HAP-1 (cell line): ENCODE data around the gene CAMTA1.
A peak's percentile ranks its signal among the peaks of the same experiment; 100 is the strongest.

Experiments used
- DNase-seq, 2 experiments: peaks; one replicate each; pipeline ENCODE4 v3.0.0-alpha.2; 2016 to 2020; ENCODE audit warnings: low spot score in 2 of 2
- H3K27me3 ChIP-seq: fragments of 250-450 bp; sonication (Bioruptor Pico); 2 replicates; pipeline ENCODE4 v1.5.1; 2020; ENCODE audit warnings: low read depth, mild to moderate bottlenecking, moderate library complexity
- H3K36me3 ChIP-seq: fragments of 250-450 bp; sonication (Bioruptor Pico); replicated peaks from 2 replicates; pipeline ENCODE4 v1.5.1; 2020; ENCODE audit warnings: mild to moderate bottlenecking
- H3K4me1 ChIP-seq: fragments of 250-450 bp; sonication (Bioruptor Pico); 2 replicates; pipeline ENCODE4 v1.5.1; 2020; ENCODE audit warnings: mild to moderate bottlenecking
- H3K4me3 ChIP-seq: fragments of 250-450 bp; sonication (Bioruptor Pico); 2 replicates; pipeline ENCODE4 v1.5.1; 2020; ENCODE audit warnings: mild to moderate bottlenecking, moderate library complexity
- H3K9me3 ChIP-seq: fragments of 250-450 bp; sonication (Bioruptor Pico); 2 replicates; pipeline ENCODE4 v1.5.1; 2020; ENCODE audit warnings: mild to moderate bottlenecking, moderate library complexity
- in situ Hi-C: fragments of 300-500 bp; cut with MboI; formaldehyde crosslinking; loops from 3 replicates; pipeline ENCODE4 v1.14.3; 2020; ENCODE audit warnings: low sequenced_read_pairs, inconsistent platforms, mixed read lengths

Gene CAMTA1

DNA sequence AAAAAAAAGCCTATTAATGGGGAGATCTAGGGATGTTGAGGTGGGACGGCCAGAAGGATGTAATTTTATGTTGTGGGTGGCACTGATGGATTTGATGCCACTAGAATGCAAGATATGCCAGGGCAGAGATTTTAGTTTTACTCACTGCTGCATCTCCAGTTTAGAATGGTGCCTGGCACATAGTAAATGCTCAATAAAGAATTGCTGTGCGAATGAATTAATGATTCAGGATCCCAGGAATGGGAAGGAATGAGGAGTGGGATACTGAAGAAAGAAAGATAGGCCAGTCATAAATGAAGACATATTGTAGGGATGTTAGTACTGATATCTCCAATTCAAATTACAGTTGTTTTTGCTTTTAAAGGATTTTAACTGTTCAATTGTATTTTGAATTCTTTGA, 72.6 kb downstream of the CAMTA1 start:
- no peak overlapping the region for H3K4me3 ChIP-seq
- no peak for DNase-seq
- H3K4me1 ChIP-seq = peaks cover 6% of the 10 kb centered on the region
- no peaks in the 10 kb centered on the region for H3K27me3 ChIP-seq
- no peaks in the 10 kb centered on the region for H3K9me3 ChIP-seq
- H3K36me3 ChIP-seq = no peaks in the 10 kb centered on the region
- in situ Hi-C loops = no loop called here

DNA sequence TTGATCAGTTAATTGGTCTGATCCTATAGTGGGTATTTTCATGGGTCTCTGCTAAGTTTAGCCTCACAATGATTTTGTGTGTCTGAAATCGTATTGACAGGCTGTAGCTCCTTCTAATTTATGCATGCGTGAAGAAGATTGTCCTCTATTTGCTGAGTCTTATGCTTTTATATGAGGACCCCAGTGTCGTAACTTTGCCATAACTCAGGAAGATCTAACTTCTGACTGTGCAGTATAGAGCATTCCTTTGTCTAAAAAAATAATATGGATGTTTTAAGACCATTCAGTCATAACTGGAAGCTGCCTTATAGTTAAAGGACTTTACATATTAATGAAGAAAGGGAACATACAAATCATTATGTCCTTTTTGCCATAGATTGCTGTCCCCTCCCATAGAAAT, 73.3 kb downstream of the CAMTA1 start:
- Histone ChIP-seq H3K9me3 (no peaks in the 10 kb centered on the region), H3K4me1 (peaks cover 6% of the 10 kb centered on the region)
- in situ Hi-C loops = no loop called here

DNA sequence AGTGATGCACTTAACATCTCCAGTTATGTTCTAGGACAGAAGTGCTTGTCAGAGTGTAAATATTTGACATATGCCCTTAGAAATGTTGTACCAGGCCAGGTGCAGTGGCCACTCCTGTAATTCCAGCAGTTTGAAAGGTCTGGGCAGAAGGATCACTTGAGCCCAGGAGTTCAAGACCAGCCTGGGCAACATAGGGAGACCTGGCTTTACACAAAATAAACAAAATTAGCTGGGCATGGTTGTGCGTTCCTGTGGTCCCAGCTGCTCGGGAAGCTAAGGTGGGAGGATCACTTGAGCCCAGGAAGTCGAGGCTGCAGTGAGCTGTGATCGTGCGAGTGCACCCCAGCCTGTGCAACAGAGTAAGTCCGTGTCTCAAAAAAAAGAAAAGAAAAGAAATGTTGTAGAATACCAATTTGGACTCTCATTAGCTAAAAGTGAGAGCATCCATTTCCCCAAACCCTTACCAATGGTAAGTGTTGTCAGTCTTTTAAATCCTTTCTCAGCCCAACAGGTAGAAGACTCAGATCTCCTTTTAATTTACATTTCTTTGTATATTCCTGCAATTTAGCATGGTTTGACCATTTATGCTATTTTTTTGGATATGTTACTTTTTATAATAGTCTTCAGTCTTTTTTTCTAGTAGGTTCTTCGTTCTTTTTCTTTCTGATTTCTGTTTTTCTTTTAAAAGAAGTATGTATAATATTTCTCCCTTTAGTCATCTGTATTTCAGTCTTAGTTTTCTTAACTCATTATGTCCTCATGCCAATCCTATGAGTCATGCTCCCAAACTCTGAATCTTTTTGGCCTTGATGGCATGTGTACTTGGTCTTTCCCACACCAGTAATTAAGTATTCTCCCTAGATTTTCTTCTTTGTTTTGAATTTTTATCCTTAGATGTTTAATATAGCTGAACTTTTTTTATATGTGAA, 74.4 kb downstream of the CAMTA1 start:
- Histone ChIP-seq H3K4me1 (peaks cover 6% of the 10 kb centered on the region), H3K4me3 (no peak overlapping the region), H3K36me3 (no peaks in the 10 kb centered on the region), H3K27me3 (no peaks in the 10 kb centered on the region), H3K9me3 (no peaks in the 10 kb centered on the region)
- in situ Hi-C loops = no loop called here
- DNase-seq = no peak

More for the DNA sequence above, 73.3 kb downstream of the CAMTA1 start:
- H3K27me3 ChIP-seq = no peaks in the 10 kb centered on the region
- no peaks in the 10 kb centered on the region for H3K36me3 ChIP-seq
- no peak for DNase-seq
- H3K4me3 ChIP-seq = no peak overlapping the region

DNA sequence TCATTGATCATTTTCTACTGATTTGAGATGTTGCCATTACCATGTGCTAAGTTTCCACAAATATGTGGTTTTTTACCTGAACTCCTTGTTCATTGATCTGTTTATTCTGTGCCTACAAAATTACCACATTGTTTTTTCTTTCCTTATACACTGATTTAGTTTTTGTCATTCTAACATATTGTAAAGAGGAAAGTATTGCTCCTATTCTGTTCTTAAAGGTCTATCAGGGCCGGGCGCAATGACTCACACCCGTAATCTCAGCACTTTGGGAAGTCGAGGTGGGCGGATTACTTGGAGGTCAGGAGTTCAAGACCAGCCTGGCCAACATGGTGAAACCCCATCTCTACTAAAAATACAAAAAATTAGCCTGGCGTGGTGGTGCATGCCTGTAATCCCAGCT, 75.1 kb downstream of the CAMTA1 start:
- Histone ChIP-seq H3K36me3 (no peaks in the 10 kb centered on the region), H3K4me1 (peaks cover 9% of the 10 kb centered on the region), H3K27me3 (no peaks in the 10 kb centered on the region), H3K4me3 (no peak overlapping the region), H3K9me3 (no peaks in the 10 kb centered on the region)
- in situ Hi-C loops = no loop called here
- DNase-seq = no peak

DNA sequence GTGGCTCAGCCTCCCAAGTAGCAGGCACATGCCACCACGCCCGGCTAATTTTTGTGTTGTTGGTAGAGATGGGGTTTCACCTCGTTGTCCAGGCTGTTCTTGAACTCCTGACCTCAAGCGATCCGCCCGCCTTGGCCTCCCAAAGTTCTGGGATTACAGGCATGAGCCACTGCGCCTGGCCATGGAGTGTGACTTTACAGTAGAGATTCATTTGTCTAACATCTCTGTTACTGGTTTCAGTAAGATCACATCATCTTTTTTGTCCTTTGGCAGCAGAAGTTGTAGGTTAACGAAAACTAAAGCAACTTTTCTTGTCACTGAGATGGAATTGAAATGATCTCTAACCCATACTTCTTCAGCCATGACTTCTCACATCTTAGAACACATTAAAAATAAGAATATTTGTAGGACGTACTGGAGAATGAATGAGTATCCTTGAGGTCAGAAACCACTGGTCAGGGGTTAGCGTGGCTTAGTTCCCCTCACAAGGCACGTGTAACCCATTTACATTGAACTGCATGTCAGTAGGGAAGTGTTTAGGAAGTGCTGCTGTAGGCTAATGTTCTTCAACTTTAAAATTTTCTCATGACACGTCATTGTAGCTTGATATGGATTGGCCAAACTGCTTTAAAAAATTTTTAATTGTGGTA, 75.9 kb downstream of the CAMTA1 start:
- Histone ChIP-seq H3K27me3 (no peaks in the 10 kb centered on the region), H3K4me3 (no peak overlapping the region), H3K36me3 (no peaks in the 10 kb centered on the region), H3K9me3 (no peaks in the 10 kb centered on the region), H3K4me1 (peaks cover 14% of the 10 kb centered on the region)
- in situ Hi-C loops = no loop called here
- DNase-seq = no peak

DNA sequence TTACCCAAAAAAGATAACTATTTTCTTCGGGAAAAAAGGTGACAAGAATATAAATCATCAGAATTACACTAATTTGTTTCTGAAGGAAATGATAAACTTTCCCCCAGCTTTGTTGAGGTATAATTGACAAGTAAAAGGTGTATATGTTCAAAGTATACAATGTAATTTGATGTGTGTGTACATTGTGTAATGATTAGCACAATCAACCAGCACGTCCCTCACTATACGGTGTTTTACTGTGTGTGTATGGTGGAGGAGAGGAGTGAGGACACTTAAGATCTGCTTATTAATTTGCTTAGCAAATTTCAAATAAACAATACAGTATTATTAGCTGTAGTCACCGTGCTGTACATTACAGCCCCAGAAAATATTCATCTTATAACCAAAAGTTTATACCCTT, 77.7 kb downstream of the CAMTA1 start:
- Histone ChIP-seq H3K4me3 (no peak overlapping the region), H3K4me1 (peaks cover 31% of the 10 kb centered on the region), H3K36me3 (no peaks in the 10 kb centered on the region), H3K27me3 (no peaks in the 10 kb centered on the region), H3K9me3 (no peaks in the 10 kb centered on the region)
- in situ Hi-C loops = no loop called here
- no peak for DNase-seq

DNA sequence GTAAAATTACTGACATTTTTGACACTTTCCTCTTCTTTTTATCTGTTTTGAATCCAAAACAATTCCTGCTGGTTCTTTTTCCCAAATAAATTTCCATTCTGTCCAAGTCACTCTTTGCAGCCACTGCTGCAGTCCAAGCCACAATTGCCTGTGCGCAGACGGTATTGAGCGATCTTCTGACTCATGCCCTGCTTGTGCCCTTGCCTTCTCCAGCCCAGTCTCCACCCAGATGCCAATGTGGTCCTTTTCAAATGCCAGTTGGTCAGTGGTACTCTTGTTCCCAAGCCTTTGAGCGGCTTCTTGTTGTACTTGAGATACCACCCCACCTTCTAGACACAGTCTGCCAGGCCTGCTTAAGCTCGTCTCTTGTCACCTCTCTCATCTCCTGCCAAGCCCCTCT, 78.9 kb downstream of the CAMTA1 start:
- peaks cover 44% of the 10 kb centered on the region for H3K4me1 ChIP-seq
- DNase-seq = no peak
- in situ Hi-C loops = no loop called here
- H3K27me3 ChIP-seq = no peaks in the 10 kb centered on the region
- H3K9me3 ChIP-seq = no peaks in the 10 kb centered on the region
- no peak overlapping the region for H3K4me3 ChIP-seq
- H3K36me3 ChIP-seq = no peaks in the 10 kb centered on the region

DNA sequence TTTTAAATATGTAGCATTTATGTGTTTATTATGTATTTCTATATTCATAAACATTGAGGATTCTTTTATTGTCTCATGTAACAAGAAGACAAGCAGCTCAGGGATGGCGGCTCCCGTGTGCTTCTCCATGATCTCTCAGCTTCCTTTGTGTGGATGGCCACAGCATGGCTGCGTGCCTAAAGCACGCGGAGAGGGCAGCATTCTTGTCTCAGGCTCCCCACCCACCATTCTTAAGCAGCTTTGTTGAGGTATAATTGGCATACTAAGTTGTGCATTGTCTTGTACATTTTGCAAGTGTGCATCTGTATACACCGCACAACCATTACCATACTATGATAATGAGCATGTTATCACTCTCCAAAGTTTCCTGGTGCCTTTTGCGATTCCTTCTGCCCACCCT, 81.6 kb downstream of the CAMTA1 start:
- H3K4me1 ChIP-seq = peaks cover 55% of the 10 kb centered on the region
- H3K36me3 ChIP-seq = no peaks in the 10 kb centered on the region
- no peak overlapping the region for H3K4me3 ChIP-seq
- in situ Hi-C loops = no loop called here
- DNase-seq = peak; percentile 81 to 87
- no peaks in the 10 kb centered on the region for H3K9me3 ChIP-seq
- no peaks in the 10 kb centered on the region for H3K27me3 ChIP-seq

DNA sequence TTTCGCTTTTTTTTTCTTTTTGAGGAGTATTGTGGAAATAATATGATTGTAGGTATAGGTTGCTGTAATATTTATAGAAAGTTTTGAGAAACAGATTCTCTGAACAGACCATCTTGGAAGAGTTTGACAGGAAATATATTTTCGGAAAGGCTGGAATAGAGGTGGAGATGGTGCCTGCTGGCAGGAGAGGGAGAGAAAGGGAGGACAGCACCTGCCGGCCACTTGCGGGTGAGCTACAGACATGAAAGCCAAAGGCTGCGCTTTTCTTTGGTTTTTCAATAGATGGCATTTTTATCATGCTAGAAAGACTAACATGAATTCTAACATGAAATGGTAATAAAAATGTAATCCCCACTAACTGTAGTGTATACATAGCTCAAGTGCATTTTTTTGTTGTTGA, 82.1 kb downstream of the CAMTA1 start:
- in situ Hi-C loops = no loop called here
- H3K36me3 ChIP-seq = no peaks in the 10 kb centered on the region
- H3K4me3 ChIP-seq = no peak overlapping the region
- H3K27me3 ChIP-seq = no peaks in the 10 kb centered on the region
- peak; percentile 61 to 63 for DNase-seq
- peaks cover 55% of the 10 kb centered on the region for H3K4me1 ChIP-seq
- H3K9me3 ChIP-seq = no peaks in the 10 kb centered on the region

DNA sequence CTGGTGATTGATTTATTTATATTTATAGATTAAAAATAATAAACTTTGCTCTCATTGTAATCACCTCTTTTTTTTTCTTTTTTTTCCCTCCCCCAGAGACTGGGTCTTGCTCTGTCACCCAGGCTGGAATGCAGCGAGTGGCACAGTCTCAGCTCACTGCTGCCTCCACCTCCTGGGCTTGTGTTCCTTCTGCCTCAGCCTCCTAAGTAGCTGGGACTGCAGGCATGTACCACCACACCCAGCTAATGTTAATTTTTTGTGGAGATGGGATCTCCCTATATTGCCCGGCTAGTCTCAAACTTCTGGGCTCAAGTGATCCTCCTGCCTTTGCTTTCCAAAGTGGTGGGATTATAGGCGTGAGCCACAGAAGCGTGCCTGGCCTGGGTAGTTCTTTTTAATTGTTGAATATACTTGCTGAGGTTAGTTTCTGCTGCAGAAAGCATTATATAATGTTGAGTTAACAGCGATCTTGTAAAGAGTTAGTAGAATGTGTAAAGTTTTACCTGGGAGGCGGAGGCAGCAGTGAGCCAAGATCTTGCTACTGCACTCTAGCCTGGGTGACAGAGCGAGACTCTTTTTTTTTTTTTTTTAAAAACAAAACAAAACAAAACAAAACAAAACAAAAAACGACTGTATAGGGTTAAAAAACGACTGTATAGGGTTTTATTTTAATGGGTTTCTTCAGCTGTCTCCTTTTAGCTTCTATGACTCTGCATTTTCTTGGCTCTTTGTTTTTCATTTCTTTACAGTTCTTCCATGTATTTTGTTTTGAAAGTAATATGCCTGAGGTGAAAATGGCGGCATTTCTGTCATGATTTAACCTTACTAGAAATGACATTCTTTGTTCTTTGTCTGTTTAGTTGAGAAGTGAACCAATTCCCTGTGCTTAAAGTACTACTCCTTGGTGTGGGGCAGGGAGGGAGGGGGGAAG, 82.7 kb downstream of the CAMTA1 start:
- Histone ChIP-seq H3K27me3 (no peaks in the 10 kb centered on the region), H3K9me3 (no peaks in the 10 kb centered on the region), H3K4me1 (peaks cover 58% of the 10 kb centered on the region), H3K4me3 (no peak overlapping the region), H3K36me3 (no peaks in the 10 kb centered on the region)
- DNase-seq = peak; percentile 46 to 59
- in situ Hi-C loops = no loop called here

DNA sequence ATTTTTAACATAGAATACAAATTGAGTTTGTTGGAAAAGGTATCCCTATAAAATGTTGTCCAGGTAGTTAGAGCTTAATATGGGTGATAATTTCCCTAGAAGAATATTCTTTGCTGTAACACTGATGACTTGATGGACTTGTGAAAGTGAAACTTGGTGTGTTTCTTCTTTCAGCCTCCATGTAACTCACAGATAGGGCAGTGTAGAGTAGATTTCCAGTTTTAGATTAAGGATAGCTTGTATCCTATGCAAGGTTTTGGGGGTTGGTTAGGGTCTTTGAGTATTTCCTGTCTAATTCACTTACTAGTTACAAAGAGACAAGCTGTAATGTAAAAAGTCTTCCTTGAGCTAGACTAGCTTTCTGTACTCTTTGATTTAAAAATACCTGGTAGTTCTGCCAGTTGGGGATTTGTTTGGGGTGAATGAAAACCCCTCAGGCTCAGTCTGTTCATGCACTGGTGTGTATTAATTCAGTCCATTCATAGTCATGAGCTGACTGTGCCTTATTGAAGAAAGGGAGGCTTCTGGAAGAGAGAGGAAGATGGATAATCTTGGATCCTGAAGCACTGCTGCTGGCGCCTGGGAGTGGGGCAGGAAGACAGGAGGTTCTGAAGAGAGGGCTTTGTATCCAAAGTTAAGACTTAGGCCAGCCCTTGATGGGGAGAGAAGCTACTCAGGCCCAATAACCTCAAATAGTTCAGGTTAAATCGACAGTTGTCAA, 83.6 kb downstream of the CAMTA1 start:
- in situ Hi-C loops = no loop called here
- Histone ChIP-seq H3K9me3 (no peaks in the 10 kb centered on the region), H3K4me3 (no peak overlapping the region), H3K36me3 (no peaks in the 10 kb centered on the region), H3K4me1 (peaks cover 58% of the 10 kb centered on the region), H3K27me3 (no peaks in the 10 kb centered on the region)
- peak; percentile 66 to 87 for DNase-seq

DNA sequence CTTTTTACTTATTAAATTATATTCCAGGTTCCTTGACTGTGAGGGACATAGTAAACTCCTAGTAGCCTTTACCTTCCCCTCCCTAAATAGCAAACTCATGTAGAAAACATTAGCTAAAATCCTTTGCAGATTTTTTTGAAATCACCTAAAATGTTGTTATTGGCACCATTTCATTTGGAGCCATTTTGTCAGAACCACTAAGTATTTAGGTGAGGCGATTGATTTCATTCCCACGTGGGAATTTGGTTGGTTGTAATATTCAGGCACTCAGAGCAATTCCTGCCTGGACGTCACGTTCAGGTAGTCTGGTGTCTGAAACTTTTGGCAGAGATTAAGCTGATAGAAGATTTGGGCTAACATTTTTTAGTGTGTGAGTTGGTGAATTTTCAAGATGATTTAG, 84.3 kb downstream of the CAMTA1 start:
- in situ Hi-C loops = no loop called here
- no peaks in the 10 kb centered on the region for H3K36me3 ChIP-seq
- no peaks in the 10 kb centered on the region for H3K27me3 ChIP-seq
- DNase-seq = no peak
- H3K9me3 ChIP-seq = no peaks in the 10 kb centered on the region
- peaks cover 58% of the 10 kb centered on the region for H3K4me1 ChIP-seq
- no peak overlapping the region for H3K4me3 ChIP-seq

DNA sequence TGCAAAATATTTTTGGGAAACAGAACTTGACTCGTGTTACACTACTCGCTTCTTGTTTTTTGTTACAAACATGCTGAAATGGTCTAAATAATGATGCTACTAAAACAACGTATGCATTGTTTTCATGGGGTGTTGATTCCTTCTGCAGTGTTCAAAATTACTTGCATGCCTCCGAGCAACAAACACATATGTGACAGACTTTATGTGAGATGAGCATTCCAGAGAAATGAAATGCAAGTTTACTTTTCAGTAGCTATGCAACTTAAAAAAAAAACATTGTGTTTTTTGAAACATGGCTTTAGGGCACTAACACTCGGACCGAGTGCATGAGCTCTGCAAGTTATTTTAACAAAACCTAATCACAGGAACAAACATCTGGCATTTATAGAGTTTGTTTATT, 84.8 kb downstream of the CAMTA1 start:
- no peak for DNase-seq
- Histone ChIP-seq H3K27me3 (no peaks in the 10 kb centered on the region), H3K9me3 (no peaks in the 10 kb centered on the region), H3K36me3 (no peaks in the 10 kb centered on the region), H3K4me1 (peaks cover 58% of the 10 kb centered on the region), H3K4me3 (no peak overlapping the region)
- in situ Hi-C loops = no loop called here
